Measurements from ENCODE around the gene MCM8.

The MCM8 gene

GRCh38 chr20:5999783-6000182 lies 49.3 kb downstream of the MCM8 start:
- no peak for TF ChIP-seq CTCF (IDR thresholded peaks at IDR 0.05; ENCODE audit: low read depth, low read length)
- DNase-seq (ENCODE audit: extremely low read depth, low read depth): no peak

GRCh38 chr20:6000871-6001270 lies 50.4 kb downstream of the MCM8 start:
- TF ChIP-seq CTCF (IDR thresholded peaks at IDR 0.05; ENCODE audit: low read depth, low read length): no peak
- no peak for DNase-seq (ENCODE audit: extremely low read depth, low read depth)

- DNase-seq (ENCODE audit: extremely low read depth, low read depth): no peak
- no peak for TF ChIP-seq CTCF (IDR thresholded peaks at IDR 0.05; ENCODE audit: low read depth, low read length)
These were observed 56.1 kb downstream of the MCM8 start for GRCh38 chr20:6006603-6006949.

- no peak for TF ChIP-seq CTCF (IDR thresholded peaks at IDR 0.05; ENCODE audit: low read depth, low read length)
- DNase-seq (ENCODE audit: extremely low read depth, low read depth): no peak
These were observed 56.7 kb downstream of the MCM8 start for GRCh38 chr20:6007094-6007528.

- TF ChIP-seq CTCF (IDR thresholded peaks at IDR 0.05; ENCODE audit: low read depth, low read length): no peak
- DNase-seq (ENCODE audit: extremely low read depth, low read depth): no peak
These were observed 57.2 kb downstream of the MCM8 start for GRCh38 chr20:6007529-6008103.

GRCh38 chr20:6008254-6008653 lies 57.8 kb downstream of the MCM8 start:
- DNase-seq (ENCODE audit: extremely low read depth, low read depth): peak; percentile 78
- TF ChIP-seq CTCF (IDR thresholded peaks at IDR 0.05; ENCODE audit: low read depth, low read length): no peak

- no peak for DNase-seq (ENCODE audit: extremely low read depth, low read depth)
- TF ChIP-seq CTCF (IDR thresholded peaks at IDR 0.05; ENCODE audit: low read depth, low read length): no peak
These were observed 61.7 kb downstream of the MCM8 start for GRCh38 chr20:6012179-6012578.
